Esophagus squamous epithelium (tissue), 5 donors: ENCODE measurements around the gene SLC25A3. TPM values are rescaled to one million over a fixed set of nuclear protein-coding genes. Genes with fewer than 3 reads are reported as not detected.

Source experiments
- DNase-seq: peaks from one replicate; lab custom pipeline; 2025; lab: John Stamatoyannopoulos, UW
- H3K27ac ChIP-seq, 4 donors: fragments of 200-600 bp; sonication (generic); one replicate each; pipeline ENCODE4 v1.5.1; 2016 to 2019; ENCODE audit warnings: mild to moderate bottlenecking in 1 of 4
- H3K27me3 ChIP-seq, 4 donors: fragments of 200-600 bp; sonication (generic); 1 replicate in 3 of 4; 2 replicates in 1 of 4; pipeline versions ENCODE4 v1.5.1 to v1.6.0; 2017 to 2021; ENCODE audit warnings: antibody characterized with exemption in 1 of 4
- H3K36me3 ChIP-seq, 3 donors: fragments of 200-600 bp; sonication (generic); one replicate each; pipeline ENCODE4 v1.5.1; 2016 to 2019
- H3K4me1 ChIP-seq, 3 donors: fragments of 200-600 bp; sonication (generic); one replicate each; pipeline ENCODE4 v1.5.1; 2017 to 2019
- H3K4me3 ChIP-seq, 4 donors: fragments of 200-600 bp; sonication (generic); 1 replicate in 3 of 4; 2 replicates in 1 of 4; pipeline ENCODE4 v1.5.1; 2016 to 2019; ENCODE audit warnings: mild to moderate bottlenecking in 2 of 4, moderate library complexity in 1 of 4
- H3K9me3 ChIP-seq, 3 donors: fragments of 200-600 bp; sonication (generic); one replicate each; pipeline ENCODE4 v1.5.1; 2016 to 2019
- CTCF ChIP-seq, 6 experiments: fragments of 450-650 bp in 4 of 6; fragments of 200-600 bp in 2 of 6; sonication (generic) in 2 of 6; IDR thresholded peaks; one replicate each; pipeline ENCODE4 v1.5.1; 2016 to 2019; ENCODE audit warnings: antibody characterized with exemption in 6 of 6, mild to moderate bottlenecking in 4 of 6, moderate library complexity in 4 of 6
- POLR2A ChIP-seq, 4 donors: fragments of 450-650 bp; IDR thresholded peaks; one replicate each; pipeline ENCODE4 v1.6.1; 2017; ENCODE audit warnings: antibody characterized with exemption in 4 of 4, mild to moderate bottlenecking in 4 of 4, moderate library complexity in 3 of 4
- WGBS, 2 donors: methylation state at CpG; one replicate each; pipeline ENCODE4 v1.1.5; 2018; 5-methylcytosine and 5-hydroxymethylcytosine counted together
- intact Hi-C: fragments of 100-400 bp; cut with DNase I; formaldehyde crosslinking; loops from one replicate; pipeline ENCODE4 v1.15.0; 2022
- total RNA-seq, 4 donors: library from RNA; depleted of rRNA; stranded (reverse); fragments of >200 nt; gene quantifications; one replicate each; pipeline ENCODE4 v1.1.0, GENCODE V29; 2016
- donor health status: DM: yes; HTN: yes; CAD: no.

SLC25A3 gene
- total RNA-seq, 4 donors from 2014 or later, result 459 to 581 (median 540) TPM

- WGBS, 2 donors, result 68 to 71% methylated on average over 1 of the region's 1 CpG
- H3K27ac ChIP-seq, result peak overlapping the region in 3 of 4 donors; percentile 2 to 67 (median 48)
- no peak overlapping the region for H3K4me3 ChIP-seq
- no peak for TF ChIP-seq POLR2A (IDR thresholded peaks at IDR 0.05)
- TF ChIP-seq CTCF (IDR thresholded peaks at IDR 0.05), result no peak
- H3K4me1 ChIP-seq, result peaks cover 0 to 15% (median 0%) of the 10 kb centered on the region in 3 donors
- intact Hi-C loops, result no loop called here
- H3K36me3 ChIP-seq, result no peaks in the 10 kb centered on the region
- no peaks in the 10 kb centered on the region for H3K9me3 ChIP-seq
- DNase-seq, result no peak
- H3K27me3 ChIP-seq, result no peaks in the 10 kb centered on the region
Observed at GRCh38 chr12:98578392-98578791, 15.1 kb upstream of the SLC25A3 start.

DNA sequence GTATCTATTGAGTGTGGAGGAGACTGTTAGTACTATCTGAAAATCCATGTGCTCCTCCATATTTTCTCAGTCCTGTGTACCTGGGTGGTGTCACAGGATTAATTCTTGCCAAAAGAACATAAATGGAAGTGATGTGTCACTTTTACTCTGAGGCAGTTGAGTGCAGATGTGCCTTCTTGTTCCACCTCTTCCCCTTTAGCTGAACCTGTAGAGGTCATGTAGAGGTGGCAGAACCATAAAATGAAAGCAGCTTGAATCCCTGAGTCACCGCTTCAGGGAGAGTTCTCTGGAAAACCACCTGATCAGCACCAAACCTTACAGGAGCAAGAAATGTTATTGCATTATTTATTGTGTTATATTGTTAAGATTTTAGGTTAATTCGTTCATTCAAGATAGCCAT is 14.7 kb upstream of the SLC25A3 start:
- H3K27me3 ChIP-seq, result no peaks in the 10 kb centered on the region
- intact Hi-C loops, result no loop called here
- DNase-seq, result no peak
- H3K36me3 ChIP-seq, result no peaks in the 10 kb centered on the region
- no peaks in the 10 kb centered on the region for H3K9me3 ChIP-seq
- WGBS, 2 donors, result 54 to 68% methylated on average over 2 of the region's 2 CpGs
- H3K27ac ChIP-seq, result peak overlapping the region in 3 of 4 donors; percentile 2 to 67 (median 48)
- H3K4me1 ChIP-seq, result peaks cover 0 to 15% (median 0%) of the 10 kb centered on the region in 3 donors
- no peak for TF ChIP-seq POLR2A (IDR thresholded peaks at IDR 0.05)
- no peak for TF ChIP-seq CTCF (IDR thresholded peaks at IDR 0.05)
- no peak overlapping the region for H3K4me3 ChIP-seq

DNA sequence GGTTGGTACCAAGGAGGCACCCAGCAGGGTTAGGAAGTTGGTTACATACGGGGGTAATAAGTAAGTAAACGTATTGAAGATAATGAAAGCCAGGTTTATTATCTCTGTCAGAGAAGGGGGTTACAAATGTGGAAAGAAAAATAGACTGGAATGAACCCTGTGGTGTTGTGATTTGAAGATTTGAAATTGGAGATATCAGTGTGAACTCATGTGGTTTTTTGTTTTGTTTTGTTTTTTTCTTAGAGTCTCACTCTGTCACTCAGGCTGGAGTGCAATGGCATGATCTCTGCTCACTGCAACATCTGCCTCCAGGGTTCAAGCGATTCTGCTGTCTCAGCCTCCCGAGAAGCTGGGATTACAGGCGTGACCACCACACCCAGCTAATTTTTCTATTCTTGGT is 14.1 kb upstream of the SLC25A3 start:
- 74 to 75% methylated on average over 5 of the region's 5 CpGs for WGBS, 2 donors
- DNase-seq, result no peak
- intact Hi-C loops, result no loop called here
- TF ChIP-seq POLR2A (IDR thresholded peaks at IDR 0.05) (no peak), CTCF (IDR thresholded peaks at IDR 0.05) (no peak)
- H3K36me3 ChIP-seq, result no peaks in the 10 kb centered on the region
- H3K27ac ChIP-seq, result peak overlapping the region in 1 of 4 donors; percentile 3
- H3K27me3 ChIP-seq, result no peaks in the 10 kb centered on the region
- no peak overlapping the region for H3K4me3 ChIP-seq
- no peaks in the 10 kb centered on the region for H3K9me3 ChIP-seq
- H3K4me1 ChIP-seq, result peaks cover 0 to 15% (median 0%) of the 10 kb centered on the region in 3 donors

- no peak for DNase-seq
- no peaks in the 10 kb centered on the region for H3K9me3 ChIP-seq
Observed at GRCh38 chr12:98579835-98580234, 13.7 kb upstream of the SLC25A3 start.

GRCh38 chr12:98580695-98581094 is 12.8 kb upstream of the SLC25A3 start:
- WGBS, 2 donors, result 88 to 90% methylated on average over 4 to 5 of the region's 5 CpGs
- TF ChIP-seq POLR2A (IDR thresholded peaks at IDR 0.05) (no peak), CTCF (IDR thresholded peaks at IDR 0.05) (no peak)
- no peaks in the 10 kb centered on the region for H3K27me3 ChIP-seq
- no peak overlapping the region for H3K27ac ChIP-seq
- no peak overlapping the region for H3K4me3 ChIP-seq
- no peaks in the 10 kb centered on the region for H3K9me3 ChIP-seq
- intact Hi-C loops, result no loop called here
- H3K4me1 ChIP-seq, result peaks cover 0 to 15% (median 0%) of the 10 kb centered on the region in 3 donors
- DNase-seq, result no peak
- H3K36me3 ChIP-seq, result no peaks in the 10 kb centered on the region

More at GRCh38 chr12:98579835-98580234, 13.7 kb upstream of the SLC25A3 start:
- no peak overlapping the region for H3K27ac ChIP-seq
- WGBS, 2 donors, result 89 to 95% methylated on average over 3 of the region's 3 CpGs
- H3K36me3 ChIP-seq, result no peaks in the 10 kb centered on the region
- no peak overlapping the region for H3K4me3 ChIP-seq
- H3K4me1 ChIP-seq, result peaks cover 0 to 15% (median 0%) of the 10 kb centered on the region in 3 donors
- no peaks in the 10 kb centered on the region for H3K27me3 ChIP-seq
- no peak for TF ChIP-seq POLR2A (IDR thresholded peaks at IDR 0.05)
- TF ChIP-seq CTCF (IDR thresholded peaks at IDR 0.05), result no peak
- intact Hi-C loops, result no loop called here
